BLaER1 (cell line): ENCODE measurements around the gene SLC12A9.
A peak's percentile ranks its signal among the peaks of the same experiment; 100 is the strongest.

Experiments used
- H3K27ac ChIP-seq: shearing (Covaris generic); formaldehyde crosslinking; 2 replicates; pipeline ENCODE4 v1.8.1; 2022
- H3K27me3 ChIP-seq: shearing (Covaris generic); formaldehyde crosslinking; 2 replicates; pipeline ENCODE4 v1.8.1; 2022
- H3K36me3 ChIP-seq: shearing (Covaris generic); formaldehyde crosslinking; 2 replicates; pipeline ENCODE4 v1.8.1; 2022
- H3K4me1 ChIP-seq: shearing (Covaris generic); formaldehyde crosslinking; 2 replicates; pipeline ENCODE4 v1.8.1; 2022
- H3K4me2 ChIP-seq: shearing (Covaris generic); formaldehyde crosslinking; 2 replicates; pipeline ENCODE4 v1.8.1; 2022
- H3K4me3 ChIP-seq: shearing (Covaris generic); formaldehyde crosslinking; 2 replicates; pipeline ENCODE4 v1.8.1; 2022
- H3K9ac ChIP-seq: shearing (Covaris generic); formaldehyde crosslinking; 2 replicates; pipeline ENCODE4 v1.8.1; 2022
- H3K9me3 ChIP-seq: shearing (Covaris generic); formaldehyde crosslinking; 2 replicates; pipeline ENCODE4 v1.8.1; 2022
- H4K20me1 ChIP-seq: shearing (Covaris generic); formaldehyde crosslinking; 2 replicates; pipeline ENCODE4 v1.8.1; 2022
- Cebpa-rat ChIP-seq: shearing (Covaris generic); IDR thresholded peaks from 2 replicates; pipeline ENCODE4 v1.8.1; 2022

The SLC12A9 gene

GRCh38 chr7:100867776-100868485 lies 15.4 kb downstream of the SLC12A9 start:
- peaks cover 55% of the 10 kb centered on the region for H3K36me3 ChIP-seq
- H3K4me3 ChIP-seq: peak overlapping the region; percentile 99
- peaks cover 57% of the 10 kb centered on the region for H3K4me1 ChIP-seq
- peak overlapping the region; percentile 94 for H3K4me2 ChIP-seq
- no peaks in the 10 kb centered on the region for H3K27me3 ChIP-seq
- no peak for TF ChIP-seq Cebpa-rat
- H3K9me3 ChIP-seq: no peaks in the 10 kb centered on the region
- H3K27ac ChIP-seq: peak overlapping the region; percentile 98
- H3K9ac ChIP-seq: peak overlapping the region; percentile 98
- no peaks in the 10 kb centered on the region for H4K20me1 ChIP-seq

GRCh38 chr7:100873599-100874299 lies 21.2 kb downstream of the SLC12A9 start:
- Histone ChIP-seq H3K9ac (no peak overlapping the region), H3K9me3 (no peaks in the 10 kb centered on the region), H3K4me2 (peak overlapping the region; percentile 78), H3K36me3 (peaks cover 78% of the 10 kb centered on the region), H3K27ac (peak overlapping the region; percentile 97), H4K20me1 (peaks cover 36% of the 10 kb centered on the region), H3K27me3 (no peaks in the 10 kb centered on the region), H3K4me3 (no peak overlapping the region), H3K4me1 (peaks cover 46% of the 10 kb centered on the region)
- TF ChIP-seq Cebpa-rat: no peak

GRCh38 chr7:100874300-100874576 lies 21.7 kb downstream of the SLC12A9 start:
- no peaks in the 10 kb centered on the region for H3K9me3 ChIP-seq
- H4K20me1 ChIP-seq: peaks cover 41% of the 10 kb centered on the region
- H3K27me3 ChIP-seq: no peaks in the 10 kb centered on the region
- H3K27ac ChIP-seq: peak overlapping the region; percentile 97
- TF ChIP-seq Cebpa-rat: no peak
- H3K4me3 ChIP-seq: peak overlapping the region; percentile 95
- peaks cover 46% of the 10 kb centered on the region for H3K4me1 ChIP-seq
- peaks cover 80% of the 10 kb centered on the region for H3K36me3 ChIP-seq
- H3K9ac ChIP-seq: peak overlapping the region; percentile 98
- peak overlapping the region; percentile 78 for H3K4me2 ChIP-seq

GRCh38 chr7:100874577-100875355 lies 22.3 kb downstream of the SLC12A9 start, which contains the start of gene SRRT:
Gene SRRT (plus strand): TSS chr7:100875103. CDS start chr7:100875591, 488 bp downstream.
- H3K4me3 ChIP-seq: peak within 1 kb of the TSS; percentile 95
- H3K27me3 ChIP-seq: no peaks in the 10 kb centered on the region
- H3K27ac ChIP-seq: peak within 1 kb of the TSS; percentile 97
- no peak for TF ChIP-seq Cebpa-rat
- peak within 1 kb of the TSS; percentile 87 for H3K4me2 ChIP-seq
- H4K20me1 ChIP-seq: peaks cover 46% of the 10 kb centered on the region
- H3K4me1 ChIP-seq: peaks cover 50% of the 10 kb centered on the region
- no peaks in the 10 kb centered on the region for H3K9me3 ChIP-seq
- H3K9ac ChIP-seq: peak within 1 kb of the TSS; percentile 98
- H3K36me3 ChIP-seq: peaks cover 86% of the 10 kb centered on the region

- H3K4me3 ChIP-seq: peak overlapping the region; percentile 95
- peak overlapping the region; percentile 97 for H3K27ac ChIP-seq
- peaks cover 52% of the 10 kb centered on the region for H4K20me1 ChIP-seq
- H3K4me2 ChIP-seq: peak overlapping the region; percentile 87
- H3K9ac ChIP-seq: peak overlapping the region; percentile 98
- H3K27me3 ChIP-seq: no peaks in the 10 kb centered on the region
- H3K36me3 ChIP-seq: peaks cover 87% of the 10 kb centered on the region
- peaks cover 56% of the 10 kb centered on the region for H3K4me1 ChIP-seq
- H3K9me3 ChIP-seq: no peaks in the 10 kb centered on the region
- TF ChIP-seq Cebpa-rat: no peak
These were observed 22.8 kb downstream of the SLC12A9 start for GRCh38 chr7:100875356-100875751.

GRCh38 chr7:100878013-100878412 lies 25.5 kb downstream of the SLC12A9 start:
- H3K36me3 ChIP-seq: peaks cover 87% of the 10 kb centered on the region
- peaks cover 72% of the 10 kb centered on the region for H3K4me1 ChIP-seq
- no peaks in the 10 kb centered on the region for H3K27me3 ChIP-seq
- H3K4me2 ChIP-seq: peak overlapping the region; percentile 87
- TF ChIP-seq Cebpa-rat: no peak
- H4K20me1 ChIP-seq: peaks cover 79% of the 10 kb centered on the region
- no peaks in the 10 kb centered on the region for H3K9me3 ChIP-seq
- no peak overlapping the region for H3K4me3 ChIP-seq
- no peak overlapping the region for H3K27ac ChIP-seq
- H3K9ac ChIP-seq: no peak overlapping the region

GRCh38 chr7:100878685-100879084 lies 26.2 kb downstream of the SLC12A9 start:
- peaks cover 85% of the 10 kb centered on the region for H4K20me1 ChIP-seq
- H3K9me3 ChIP-seq: no peaks in the 10 kb centered on the region
- TF ChIP-seq Cebpa-rat: no peak
- H3K27me3 ChIP-seq: no peaks in the 10 kb centered on the region
- H3K36me3 ChIP-seq: peaks cover 87% of the 10 kb centered on the region
- peak overlapping the region; percentile 60 for H3K9ac ChIP-seq
- no peak overlapping the region for H3K4me3 ChIP-seq
- H3K27ac ChIP-seq: no peak overlapping the region
- peak overlapping the region; percentile 87 for H3K4me2 ChIP-seq
- H3K4me1 ChIP-seq: peaks cover 79% of the 10 kb centered on the region

- Histone ChIP-seq H3K4me1 (peaks cover 80% of the 10 kb centered on the region), H3K27me3 (no peaks in the 10 kb centered on the region), H3K27ac (no peak overlapping the region), H3K4me3 (no peak overlapping the region), H3K4me2 (peak overlapping the region; percentile 11; the same call in 1 of the 2 replicates), H3K9ac (peak overlapping the region; percentile 2; the same call in 1 of the 2 replicates), H4K20me1 (peaks cover 96% of the 10 kb centered on the region), H3K9me3 (no peaks in the 10 kb centered on the region), H3K36me3 (peaks cover 89% of the 10 kb centered on the region)
- TF ChIP-seq Cebpa-rat: no peak
These were observed 27.3 kb downstream of the SLC12A9 start for GRCh38 chr7:100879685-100880261.

- Histone ChIP-seq H3K4me1 (peaks cover 88% of the 10 kb centered on the region), H3K27ac (no peak overlapping the region), H3K36me3 (peaks cover 98% of the 10 kb centered on the region), H3K4me3 (no peak overlapping the region), H4K20me1 (peaks cover 100% of the 10 kb centered on the region), H3K9ac (0 out of 2 replicates have a peak overlapping the region, but pooled peaks have one; percentile 29), H3K4me2 (no peak overlapping the region), H3K27me3 (no peaks in the 10 kb centered on the region), H3K9me3 (no peaks in the 10 kb centered on the region)
- no peak for TF ChIP-seq Cebpa-rat
These were observed 28.1 kb downstream of the SLC12A9 start for GRCh38 chr7:100880645-100881044.
